ENCODE results near the gene TRIOBP.
A peak's percentile ranks its signal among the peaks of the same experiment; 100 is the strongest.
"Not testable (repeated sequence)": the region's sequence is repeated elsewhere in the genome, so short reads cannot be mapped to it uniquely, and the experiment has no call there.

The TRIOBP gene

GRCh38 chr22:37781434-37782059 lies 84.7 kb downstream of the TRIOBP start:
- no peaks in the 10 kb centered on the region for H3K27me3 ChIP-seq (ENCODE audit: control insufficient read depth, insufficient read depth, low read length)
- no peaks in the 10 kb centered on the region for H3K36me3 ChIP-seq (ENCODE audit: control insufficient read depth, insufficient read depth, low read length)
- no peak overlapping the region for H3K27ac ChIP-seq (ENCODE audit: low read depth, low read length)
- peaks cover 5% of the 10 kb centered on the region; the same call in 1 of the 2 replicates for H3K4me1 ChIP-seq (ENCODE audit: control insufficient read depth, insufficient read depth, low read length)
- no peak overlapping the region for H3K4me3 ChIP-seq (ENCODE audit: low read depth, low read length)
- H3K9me3 ChIP-seq (ENCODE audit: control insufficient read depth, insufficient read depth, low read length): no peaks in the 10 kb centered on the region
- H3K9ac ChIP-seq (ENCODE audit: low read depth, low read length): no peak overlapping the region

GRCh38 chr22:37782340-37783168 lies 85.7 kb downstream of the TRIOBP start:
- H3K27ac ChIP-seq (ENCODE audit: low read depth, low read length): no peak overlapping the region
- no peak overlapping the region for H3K4me3 ChIP-seq (ENCODE audit: low read depth, low read length)
- no peaks in the 10 kb centered on the region for H3K9me3 ChIP-seq (ENCODE audit: control insufficient read depth, insufficient read depth, low read length)
- no peaks in the 10 kb centered on the region for H3K36me3 ChIP-seq (ENCODE audit: control insufficient read depth, insufficient read depth, low read length)
- H3K9ac ChIP-seq (ENCODE audit: low read depth, low read length): no peak overlapping the region
- H3K27me3 ChIP-seq (ENCODE audit: control insufficient read depth, insufficient read depth, low read length): no peaks in the 10 kb centered on the region
- no peaks in the 10 kb centered on the region for H3K4me1 ChIP-seq (ENCODE audit: control insufficient read depth, insufficient read depth, low read length)

- no peaks in the 10 kb centered on the region for H3K36me3 ChIP-seq (ENCODE audit: control insufficient read depth, insufficient read depth, low read length)
- no peak overlapping the region for H3K4me3 ChIP-seq (ENCODE audit: low read depth, low read length)
- no peaks in the 10 kb centered on the region for H3K27me3 ChIP-seq (ENCODE audit: control insufficient read depth, insufficient read depth, low read length)
- no peak overlapping the region for H3K9ac ChIP-seq (ENCODE audit: low read depth, low read length)
- no peak overlapping the region for H3K27ac ChIP-seq (ENCODE audit: low read depth, low read length)
- no peaks in the 10 kb centered on the region for H3K9me3 ChIP-seq (ENCODE audit: control insufficient read depth, insufficient read depth, low read length)
- no peaks in the 10 kb centered on the region for H3K4me1 ChIP-seq (ENCODE audit: control insufficient read depth, insufficient read depth, low read length)
These were observed 88.1 kb downstream of the TRIOBP start for GRCh38 chr22:37784829-37785495.

GRCh38 chr22:37790234-37790633 lies 93.4 kb downstream of the TRIOBP start:
- Histone ChIP-seq H3K27me3 (ENCODE audit: control insufficient read depth, insufficient read depth, low read length) (no peaks in the 10 kb centered on the region), H3K36me3 (ENCODE audit: control insufficient read depth, insufficient read depth, low read length) (no peaks in the 10 kb centered on the region), H3K9ac (ENCODE audit: low read depth, low read length) (no peak overlapping the region), H3K4me1 (ENCODE audit: control insufficient read depth, insufficient read depth, low read length) (no peaks in the 10 kb centered on the region), H3K27ac (ENCODE audit: low read depth, low read length) (no peak overlapping the region), H3K4me3 (ENCODE audit: low read depth, low read length) (no peak overlapping the region), H3K9me3 (ENCODE audit: control insufficient read depth, insufficient read depth, low read length) (no peaks in the 10 kb centered on the region)

- no peak overlapping the region for H3K9ac ChIP-seq (ENCODE audit: low read depth, low read length)
- no peaks in the 10 kb centered on the region for H3K27me3 ChIP-seq (ENCODE audit: control insufficient read depth, insufficient read depth, low read length)
- no peak overlapping the region for H3K4me3 ChIP-seq (ENCODE audit: low read depth, low read length)
- no peaks in the 10 kb centered on the region for H3K9me3 ChIP-seq (ENCODE audit: control insufficient read depth, insufficient read depth, low read length)
- no peak overlapping the region for H3K27ac ChIP-seq (ENCODE audit: low read depth, low read length)
- H3K36me3 ChIP-seq (ENCODE audit: control insufficient read depth, insufficient read depth, low read length): no peaks in the 10 kb centered on the region
- H3K4me1 ChIP-seq (ENCODE audit: control insufficient read depth, insufficient read depth, low read length): no peaks in the 10 kb centered on the region
These were observed 95.6 kb downstream of the TRIOBP start for GRCh38 chr22:37792494-37792893.

GRCh38 chr22:37794376-37794775 lies 97.5 kb downstream of the TRIOBP start:
- no peaks in the 10 kb centered on the region for H3K9me3 ChIP-seq (ENCODE audit: control insufficient read depth, insufficient read depth, low read length)
- no peaks in the 10 kb centered on the region for H3K36me3 ChIP-seq (ENCODE audit: control insufficient read depth, insufficient read depth, low read length)
- no peak overlapping the region for H3K27ac ChIP-seq (ENCODE audit: low read depth, low read length)
- peaks cover 5% of the 10 kb centered on the region; the same call in 1 of the 2 replicates for H3K27me3 ChIP-seq (ENCODE audit: control insufficient read depth, insufficient read depth, low read length)
- H3K9ac ChIP-seq (ENCODE audit: low read depth, low read length): no peak overlapping the region
- H3K4me1 ChIP-seq (ENCODE audit: control insufficient read depth, insufficient read depth, low read length): no peaks in the 10 kb centered on the region
- H3K4me3 ChIP-seq (ENCODE audit: low read depth, low read length): no peak overlapping the region

GRCh38 chr22:37796079-37796478 lies 99.2 kb downstream of the TRIOBP start:
- Histone ChIP-seq H3K27me3 (ENCODE audit: control insufficient read depth, insufficient read depth, low read length) (peaks cover 5% of the 10 kb centered on the region; the same call in 1 of the 2 replicates), H3K4me3 (ENCODE audit: low read depth, low read length) (no peak overlapping the region), H3K36me3 (ENCODE audit: control insufficient read depth, insufficient read depth, low read length) (no peaks in the 10 kb centered on the region), H3K9ac (ENCODE audit: low read depth, low read length) (no peak overlapping the region), H3K4me1 (ENCODE audit: control insufficient read depth, insufficient read depth, low read length) (no peaks in the 10 kb centered on the region), H3K27ac (ENCODE audit: low read depth, low read length) (no peak overlapping the region), H3K9me3 (ENCODE audit: control insufficient read depth, insufficient read depth, low read length) (no peaks in the 10 kb centered on the region)

GRCh38 chr22:37797259-37797658 lies 100.4 kb downstream of the TRIOBP start:
- not testable (repeated sequence) for H3K9ac ChIP-seq (ENCODE audit: low read depth, low read length); H3K9me3 ChIP-seq (ENCODE audit: control insufficient read depth, insufficient read depth, low read length); H3K36me3 ChIP-seq (ENCODE audit: control insufficient read depth, insufficient read depth, low read length); H3K27me3 ChIP-seq (ENCODE audit: control insufficient read depth, insufficient read depth, low read length); H3K4me1 ChIP-seq (ENCODE audit: control insufficient read depth, insufficient read depth, low read length); H3K27ac ChIP-seq (ENCODE audit: low read depth, low read length); H3K4me3 ChIP-seq (ENCODE audit: low read depth, low read length)

GRCh38 chr22:37797874-37798500 lies 101.1 kb downstream of the TRIOBP start:
- Histone ChIP-seq H3K4me3 (ENCODE audit: low read depth, low read length) (no peak overlapping the region), H3K9ac (ENCODE audit: low read depth, low read length) (no peak overlapping the region), H3K27me3 (ENCODE audit: control insufficient read depth, insufficient read depth, low read length) (peaks cover 11% of the 10 kb centered on the region), H3K9me3 (ENCODE audit: control insufficient read depth, insufficient read depth, low read length) (no peaks in the 10 kb centered on the region), H3K27ac (ENCODE audit: low read depth, low read length) (no peak overlapping the region), H3K36me3 (ENCODE audit: control insufficient read depth, insufficient read depth, low read length) (no peaks in the 10 kb centered on the region), H3K4me1 (ENCODE audit: control insufficient read depth, insufficient read depth, low read length) (no peaks in the 10 kb centered on the region)

GRCh38 chr22:37799979-37800378 lies 103.1 kb downstream of the TRIOBP start:
- H3K9me3 ChIP-seq (ENCODE audit: control insufficient read depth, insufficient read depth, low read length); H3K36me3 ChIP-seq (ENCODE audit: control insufficient read depth, insufficient read depth, low read length); H3K4me3 ChIP-seq (ENCODE audit: low read depth, low read length); H3K9ac ChIP-seq (ENCODE audit: low read depth, low read length); H3K27ac ChIP-seq (ENCODE audit: low read depth, low read length): not testable (repeated sequence)
- peaks cover 29% of the 10 kb centered on the region for H3K27me3 ChIP-seq (ENCODE audit: control insufficient read depth, insufficient read depth, low read length)
- peaks cover 12% of the 10 kb centered on the region for H3K4me1 ChIP-seq (ENCODE audit: control insufficient read depth, insufficient read depth, low read length)

- H3K27ac ChIP-seq (ENCODE audit: low read depth, low read length): no peak overlapping the region
- H3K4me3 ChIP-seq (ENCODE audit: low read depth, low read length): peak overlapping the region; percentile 86
- H3K4me1 ChIP-seq (ENCODE audit: control insufficient read depth, insufficient read depth, low read length): peaks cover 27% of the 10 kb centered on the region
- H3K36me3 ChIP-seq (ENCODE audit: control insufficient read depth, insufficient read depth, low read length): no peaks in the 10 kb centered on the region
- H3K9ac ChIP-seq (ENCODE audit: low read depth, low read length): no peak overlapping the region
- peaks cover 44% of the 10 kb centered on the region for H3K27me3 ChIP-seq (ENCODE audit: control insufficient read depth, insufficient read depth, low read length)
- H3K9me3 ChIP-seq (ENCODE audit: control insufficient read depth, insufficient read depth, low read length): no peaks in the 10 kb centered on the region
These were observed 105.1 kb downstream of the TRIOBP start for GRCh38 chr22:37801946-37802309.
